CD1c-positive myeloid dendritic cell (primary cell): Measurements from ENCODE around the gene ZBTB9.
A peak's percentile ranks its signal among the peaks of the same experiment; 100 is the strongest.

Experiments
- DNase-seq: peaks from one replicate; pipeline ENCODE4 v3.0.0-alpha.2; 2016; ENCODE audit errors: extremely low spot score

The ZBTB9 gene

DNA sequence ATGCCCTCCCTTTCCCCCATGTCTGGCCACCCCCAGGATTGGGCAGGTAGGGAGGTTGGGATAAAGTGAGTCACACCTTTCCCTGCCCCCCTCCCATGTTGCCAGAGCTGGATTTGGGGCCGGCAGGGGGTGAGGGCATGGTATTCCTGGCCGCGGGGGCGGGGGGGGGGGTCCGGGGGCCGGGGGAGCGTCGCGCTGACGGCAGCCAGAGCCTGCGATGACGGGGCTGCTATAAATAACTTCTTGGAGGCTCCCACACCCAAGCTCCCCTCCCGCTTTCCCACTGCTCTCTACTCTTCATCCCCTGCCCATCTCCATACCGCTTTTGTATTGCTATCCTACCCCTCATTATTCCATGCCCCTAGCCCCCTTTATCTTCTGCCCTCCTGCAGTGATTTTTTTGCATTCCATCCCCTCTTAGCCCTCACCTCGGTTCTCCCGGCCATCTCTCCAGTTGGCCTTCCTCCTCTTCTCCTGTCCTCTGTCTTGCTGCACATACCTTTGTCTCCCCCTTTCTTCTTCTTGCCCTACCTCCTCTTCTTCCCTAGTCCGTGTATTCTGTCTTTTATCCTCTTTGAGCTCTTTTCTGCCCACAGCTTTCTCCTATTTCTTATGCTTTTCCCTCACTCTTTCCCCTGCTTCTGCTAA, 20.7 kb upstream of the ZBTB9 start:
- no peak for DNase-seq

DNA sequence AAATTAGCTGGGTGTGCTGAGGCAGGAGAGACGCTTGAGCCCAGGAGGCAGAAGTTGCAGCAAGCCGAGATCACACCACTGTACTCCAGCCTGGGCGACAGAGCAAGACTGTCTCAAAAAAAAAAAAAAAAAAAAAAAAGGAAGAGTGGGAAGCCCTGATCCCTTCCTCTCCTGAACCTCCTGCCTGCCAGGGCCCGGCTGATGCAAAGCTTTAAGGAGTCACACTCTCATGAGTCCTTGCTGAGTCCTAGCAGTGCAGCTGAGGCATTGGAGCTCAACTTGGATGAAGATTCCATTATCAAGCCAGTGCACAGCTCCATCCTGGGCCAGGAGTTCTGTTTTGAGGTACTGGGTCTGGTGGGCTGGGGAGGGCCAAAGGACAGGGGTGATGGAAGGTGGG, 19.4 kb upstream of the ZBTB9 start:
- DNase-seq: no peak

DNA sequence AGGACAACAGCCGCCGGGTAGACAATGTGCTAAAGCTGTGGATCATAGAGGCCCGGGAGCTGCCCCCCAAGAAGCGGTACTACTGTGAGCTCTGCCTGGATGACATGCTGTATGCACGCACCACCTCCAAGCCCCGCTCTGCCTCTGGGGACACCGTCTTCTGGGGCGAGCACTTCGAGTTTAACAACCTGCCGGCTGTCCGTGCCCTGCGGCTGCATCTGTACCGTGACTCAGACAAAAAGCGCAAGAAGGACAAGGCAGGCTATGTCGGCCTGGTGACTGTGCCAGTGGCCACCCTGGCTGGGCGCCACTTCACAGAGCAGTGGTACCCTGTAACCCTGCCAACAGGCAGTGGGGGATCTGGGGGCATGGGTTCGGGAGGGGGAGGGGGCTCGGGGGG, 16.7 kb upstream of the ZBTB9 start:
- no peak for DNase-seq

DNA sequence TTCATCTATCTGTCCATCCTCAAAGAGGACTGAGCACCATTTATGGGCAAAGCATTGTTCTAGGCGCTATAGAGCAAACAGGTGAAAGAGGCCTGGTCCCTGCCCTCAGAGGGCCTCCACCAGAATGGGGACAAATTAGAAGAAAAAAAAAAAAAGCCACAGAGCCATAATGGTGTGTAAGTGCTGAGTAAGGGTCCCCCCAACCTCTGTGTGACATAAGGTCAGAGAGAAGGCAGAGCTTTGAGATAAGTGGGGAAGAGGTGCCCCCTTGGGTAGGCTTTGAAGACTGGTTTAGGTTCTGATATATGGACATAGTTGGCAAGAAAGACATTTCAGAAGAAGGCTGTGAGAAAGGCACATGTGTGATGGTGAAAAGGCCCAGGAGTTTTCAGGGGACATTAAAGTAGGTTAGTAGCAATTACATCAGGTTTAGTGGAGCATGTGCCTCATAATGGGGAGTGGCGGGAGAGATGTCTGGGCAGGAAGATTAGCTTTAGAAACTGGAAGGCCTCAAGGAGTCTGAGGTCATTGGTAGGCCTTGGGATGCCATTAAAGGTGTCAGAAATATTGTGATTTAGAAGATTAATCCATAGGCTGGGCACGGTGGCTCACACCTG, 15.3 kb upstream of the ZBTB9 start:
- DNase-seq: no peak

DNA sequence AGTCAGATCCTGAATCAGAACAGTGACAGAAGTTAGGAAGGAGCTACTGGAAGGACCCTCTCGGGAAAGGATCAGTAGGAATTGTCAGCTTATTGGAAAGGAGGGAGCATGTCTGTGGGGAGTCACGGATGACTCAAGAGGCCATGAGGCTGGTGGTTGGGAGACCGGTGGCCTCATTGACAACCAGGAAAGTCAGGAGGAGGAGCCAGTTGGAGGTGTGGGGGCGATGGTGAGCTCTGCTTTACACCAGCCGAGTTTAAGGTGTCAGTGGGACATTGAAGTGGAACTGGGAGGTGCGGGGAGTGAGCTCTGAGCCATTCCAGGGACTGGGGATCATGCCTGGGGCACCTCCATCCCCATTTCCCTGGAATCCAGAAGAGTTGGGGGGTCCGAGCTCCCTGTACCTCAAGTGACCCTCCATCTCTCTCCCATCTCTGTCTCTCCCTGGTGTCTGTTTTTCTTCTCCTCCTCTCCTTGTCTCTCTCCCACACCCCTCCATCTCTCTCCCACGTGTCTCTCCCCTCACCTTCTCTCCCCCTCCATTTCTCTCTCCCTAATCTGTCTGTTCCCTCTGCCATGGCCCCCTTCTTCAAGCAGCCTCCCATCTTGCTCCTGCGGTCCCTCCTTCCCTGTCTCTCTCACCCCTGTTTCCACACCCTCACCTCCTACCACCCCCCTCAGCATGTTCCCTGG, 14.3 kb upstream of the ZBTB9 start:
- DNase-seq: no peak

DNA sequence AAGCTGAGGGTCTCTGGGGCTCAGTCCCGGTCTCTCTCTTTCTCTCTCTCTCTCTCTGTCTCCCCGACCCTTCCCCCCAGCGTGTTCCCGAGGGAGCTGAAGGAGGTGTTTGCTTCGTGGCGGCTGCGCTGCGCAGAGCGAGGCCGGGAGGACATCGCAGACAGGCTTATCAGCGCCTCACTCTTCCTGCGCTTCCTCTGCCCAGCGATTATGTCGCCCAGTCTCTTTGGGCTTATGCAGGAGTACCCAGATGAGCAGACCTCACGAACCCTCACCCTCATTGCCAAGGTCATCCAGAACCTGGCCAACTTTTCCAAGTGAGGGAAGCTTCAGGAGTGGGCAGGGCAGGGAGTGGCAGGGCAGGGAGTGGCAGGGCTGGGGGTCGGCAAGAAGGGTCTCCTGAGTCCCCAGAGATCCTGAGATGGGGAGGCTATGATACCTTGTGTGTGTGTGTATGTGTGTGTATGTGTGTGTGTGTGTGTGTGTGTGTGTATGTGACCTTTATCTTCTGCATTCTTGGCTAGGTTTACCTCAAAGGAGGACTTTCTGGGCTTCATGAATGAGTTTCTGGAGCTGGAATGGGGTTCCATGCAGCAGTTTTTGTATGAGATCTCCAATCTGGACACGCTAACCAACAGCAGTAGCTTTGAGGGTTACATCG, 13.6 kb upstream of the ZBTB9 start:
- no peak for DNase-seq

DNA sequence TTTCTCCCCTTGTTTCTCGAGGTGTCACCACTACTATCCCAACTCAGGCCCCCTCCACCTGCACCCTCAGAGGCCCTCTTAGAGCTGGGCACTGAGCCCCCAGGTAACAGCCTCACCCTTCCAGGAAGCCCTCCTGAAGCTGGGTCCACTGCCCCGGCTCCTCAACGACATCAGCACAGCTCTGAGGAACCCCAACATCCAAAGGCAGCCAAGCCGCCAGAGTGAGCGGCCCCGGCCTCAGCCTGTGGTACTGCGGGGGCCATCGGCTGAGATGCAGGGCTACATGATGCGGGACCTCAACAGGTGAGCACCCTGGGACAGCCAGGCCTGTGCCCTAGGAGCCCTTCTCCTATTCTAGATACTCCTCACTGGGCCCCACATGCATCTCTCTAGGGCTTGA, 12.9 kb upstream of the ZBTB9 start:
- no peak for DNase-seq

DNA sequence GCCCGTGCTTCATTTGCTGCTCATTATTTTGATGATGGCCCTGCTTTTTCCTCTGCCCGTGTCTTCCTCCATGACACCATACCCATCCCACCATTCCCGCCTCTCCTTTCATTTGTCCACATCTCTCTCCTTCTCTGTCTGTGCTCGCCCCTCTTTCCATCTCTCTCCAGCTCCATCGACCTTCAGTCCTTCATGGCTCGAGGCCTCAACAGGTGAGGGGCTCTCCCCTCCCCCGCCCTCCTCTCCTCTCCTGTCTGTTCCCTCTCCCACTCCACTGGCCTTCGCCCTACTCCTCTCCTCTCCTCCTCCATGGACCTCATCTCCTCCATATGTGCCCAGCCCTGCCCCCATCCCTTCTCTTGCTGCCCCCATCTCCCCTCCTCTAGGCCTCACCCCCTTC, 12.1 kb upstream of the ZBTB9 start:
- no peak for DNase-seq

DNA sequence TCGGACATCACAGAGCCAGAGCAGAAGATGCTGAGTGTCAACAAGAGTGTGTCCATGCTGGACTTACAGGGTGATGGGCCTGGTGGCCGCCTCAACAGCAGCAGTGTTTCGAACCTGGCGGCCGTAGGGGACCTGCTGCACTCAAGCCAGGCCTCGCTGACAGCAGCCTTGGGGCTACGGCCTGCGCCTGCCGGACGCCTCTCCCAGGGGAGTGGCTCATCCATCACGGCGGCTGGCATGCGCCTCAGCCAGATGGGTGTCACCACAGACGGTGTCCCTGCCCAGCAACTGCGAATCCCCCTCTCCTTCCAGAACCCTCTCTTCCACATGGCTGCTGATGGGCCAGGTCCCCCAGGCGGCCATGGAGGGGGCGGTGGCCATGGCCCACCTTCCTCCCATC, 11.4 kb upstream of the ZBTB9 start:
- no peak for DNase-seq

DNA sequence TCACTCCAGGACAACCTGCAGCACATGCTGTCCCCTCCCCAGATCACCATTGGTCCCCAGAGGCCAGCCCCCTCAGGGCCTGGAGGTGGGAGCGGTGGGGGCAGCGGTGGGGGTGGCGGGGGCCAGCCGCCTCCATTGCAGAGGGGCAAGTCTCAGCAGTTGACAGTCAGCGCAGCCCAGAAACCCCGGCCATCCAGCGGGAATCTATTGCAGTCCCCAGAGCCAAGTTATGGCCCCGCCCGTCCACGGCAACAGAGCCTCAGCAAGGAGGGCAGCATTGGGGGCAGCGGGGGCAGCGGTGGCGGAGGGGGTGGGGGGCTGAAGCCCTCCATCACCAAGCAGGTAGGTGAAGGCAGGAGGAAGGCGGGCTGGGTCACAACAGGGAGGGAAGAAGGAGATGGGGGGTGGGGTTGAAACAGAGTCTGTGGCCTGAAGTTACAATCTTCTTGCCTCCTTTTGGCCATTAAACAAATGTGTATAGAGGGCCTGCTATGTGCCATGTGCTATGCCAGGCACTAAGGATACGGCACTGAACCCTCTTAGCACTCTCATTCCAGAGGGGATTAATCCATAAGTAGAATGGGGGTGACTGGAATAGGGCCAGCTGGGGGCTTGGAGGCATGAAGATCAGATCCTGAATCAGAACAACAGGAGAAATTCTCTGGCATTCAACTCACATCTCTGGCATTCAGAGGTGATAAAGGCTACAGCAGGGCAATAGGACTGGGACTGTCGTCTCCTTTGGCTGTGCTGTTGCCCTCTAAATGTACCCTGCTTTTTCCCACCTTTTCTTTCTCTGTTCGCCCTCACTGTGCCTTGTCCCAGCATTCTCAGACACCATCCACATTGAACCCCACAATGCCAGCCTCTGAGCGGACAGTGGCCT, 10.5 kb upstream of the ZBTB9 start:
- DNase-seq: no peak

DNA sequence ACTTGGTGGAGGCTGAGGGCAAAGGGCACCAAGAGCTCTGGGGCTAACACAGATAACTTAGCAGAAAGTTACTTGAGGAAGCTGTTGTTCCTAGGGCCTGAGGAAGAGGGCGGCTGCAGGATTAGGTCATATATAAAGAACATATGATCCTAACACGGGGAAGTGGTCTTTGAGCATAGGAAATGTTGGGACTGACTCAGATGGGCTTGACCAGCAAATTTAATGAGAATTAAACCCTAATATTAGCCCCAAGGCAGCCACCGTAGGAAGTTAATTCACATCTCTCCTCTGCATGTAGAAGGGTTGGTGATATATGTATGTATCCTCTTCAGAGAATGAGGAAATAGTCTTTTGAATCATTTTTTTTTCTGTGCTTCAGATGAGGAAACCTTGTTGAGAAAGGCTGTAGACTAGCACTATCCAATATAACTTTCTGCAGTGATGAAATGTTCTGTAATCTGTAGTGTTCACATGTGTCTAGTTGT, 9.2 kb upstream of the ZBTB9 start:
- DNase-seq: peak; percentile 84

DNA sequence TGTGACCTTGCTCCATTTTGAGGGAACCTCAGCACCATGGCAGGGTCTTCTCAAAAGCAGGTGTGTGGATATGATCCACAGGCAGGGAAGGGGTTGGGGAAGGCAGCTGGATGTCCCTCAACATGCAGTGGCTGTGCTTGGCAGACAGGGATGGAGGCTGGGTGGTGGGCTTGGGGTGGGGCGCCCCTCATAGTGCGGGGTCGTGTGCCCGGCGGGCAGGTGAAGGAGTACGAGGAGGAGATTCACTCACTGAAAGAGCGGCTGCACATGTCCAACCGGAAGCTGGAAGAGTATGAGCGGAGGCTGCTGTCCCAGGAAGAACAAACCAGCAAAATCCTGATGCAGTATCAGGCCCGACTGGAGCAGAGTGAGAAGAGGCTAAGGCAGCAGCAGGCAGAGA, 8.0 kb upstream of the ZBTB9 start:
- DNase-seq: no peak

DNA sequence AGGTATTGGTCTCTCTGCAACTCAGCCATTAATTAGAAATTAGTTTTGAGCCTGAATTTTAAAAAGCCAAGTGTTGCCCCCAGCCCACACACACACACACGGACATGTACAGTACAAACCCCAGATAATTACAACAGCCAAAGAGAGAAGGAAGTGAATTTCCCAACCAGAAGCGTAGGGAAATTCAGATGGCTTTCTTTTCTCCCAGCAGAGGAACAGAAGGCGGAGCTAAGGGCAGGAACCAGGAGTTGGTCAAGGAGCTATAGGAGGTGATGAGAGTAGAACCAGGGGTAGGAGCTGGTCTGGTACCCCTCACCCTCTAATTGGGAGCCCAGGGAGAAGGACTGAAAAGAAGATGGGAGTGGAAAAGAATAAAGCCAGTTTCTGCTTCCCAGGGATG, 3.9 kb upstream of the ZBTB9 start:
- DNase-seq: peak; percentile 74

DNA sequence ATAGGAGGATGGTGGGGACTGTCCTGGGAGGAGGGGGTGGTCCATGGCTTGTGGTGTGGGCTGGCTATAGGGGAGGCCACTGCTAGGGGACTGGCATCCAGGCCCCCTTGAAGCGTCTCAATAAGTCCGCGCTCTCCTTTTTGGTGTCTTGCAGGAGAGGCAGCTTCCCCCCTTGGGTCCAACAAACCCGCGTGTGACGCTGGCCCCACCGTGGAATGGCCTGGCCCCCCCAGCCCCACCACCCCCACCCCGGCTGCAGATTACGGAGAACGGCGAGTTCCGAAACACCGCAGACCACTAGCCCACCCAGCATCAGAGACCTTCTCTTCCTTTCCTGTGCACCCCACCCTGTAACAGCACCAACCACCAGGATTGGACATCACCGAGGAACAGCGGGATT, 2.8 kb upstream of the ZBTB9 start:
- DNase-seq: no peak

DNA sequence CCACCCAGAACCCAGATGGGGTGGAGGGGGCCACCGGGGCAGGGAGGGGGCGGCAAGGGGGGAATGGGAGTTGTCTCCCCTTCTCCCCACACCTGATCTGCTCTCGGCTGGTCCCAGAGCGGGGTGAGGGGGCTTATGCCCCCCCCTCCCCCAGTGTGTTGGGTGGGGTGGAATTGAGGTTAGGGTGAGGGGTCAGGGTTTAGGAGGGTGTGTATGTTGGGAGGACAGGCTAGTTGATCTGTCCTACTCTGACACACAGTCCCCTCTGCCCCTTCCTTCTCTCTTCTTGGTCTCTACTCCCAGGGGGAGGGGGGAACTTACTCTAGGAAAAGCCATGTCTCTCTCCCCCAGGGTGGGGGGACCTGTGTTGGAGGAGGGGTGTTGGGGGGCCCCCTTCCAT, 1.9 kb upstream of the ZBTB9 start:
- no peak for DNase-seq

DNA sequence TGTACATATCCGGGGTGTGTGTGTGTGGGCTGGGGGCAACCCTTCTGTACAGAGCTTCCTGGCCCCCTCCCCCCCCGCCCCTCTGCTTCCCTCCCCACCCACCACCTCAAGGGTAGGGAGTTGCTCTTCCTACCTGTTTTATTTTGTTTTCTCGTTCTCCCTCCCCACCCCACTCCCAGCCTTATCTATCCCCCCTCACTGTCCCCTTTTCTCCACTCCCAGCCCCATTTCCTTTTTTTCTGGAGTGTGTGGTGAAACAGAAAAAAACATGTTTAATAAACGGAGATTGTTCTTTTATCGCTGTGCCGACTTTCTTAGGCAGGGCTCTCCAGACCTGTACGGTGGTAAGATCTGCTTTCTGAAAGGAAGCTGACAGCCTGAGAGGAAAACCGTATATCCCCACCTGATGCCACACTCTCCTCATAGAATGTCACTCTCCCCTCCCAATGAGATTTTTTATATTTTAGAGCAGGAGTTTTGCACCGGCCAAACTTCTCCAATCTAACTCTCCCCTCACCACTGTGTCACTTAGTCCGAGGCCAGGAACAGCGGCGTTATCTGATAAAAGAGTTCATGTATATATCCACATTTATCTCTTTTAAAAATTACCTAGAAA, 875 bp upstream of the ZBTB9 start:
- peak; percentile 11 for DNase-seq

DNA sequence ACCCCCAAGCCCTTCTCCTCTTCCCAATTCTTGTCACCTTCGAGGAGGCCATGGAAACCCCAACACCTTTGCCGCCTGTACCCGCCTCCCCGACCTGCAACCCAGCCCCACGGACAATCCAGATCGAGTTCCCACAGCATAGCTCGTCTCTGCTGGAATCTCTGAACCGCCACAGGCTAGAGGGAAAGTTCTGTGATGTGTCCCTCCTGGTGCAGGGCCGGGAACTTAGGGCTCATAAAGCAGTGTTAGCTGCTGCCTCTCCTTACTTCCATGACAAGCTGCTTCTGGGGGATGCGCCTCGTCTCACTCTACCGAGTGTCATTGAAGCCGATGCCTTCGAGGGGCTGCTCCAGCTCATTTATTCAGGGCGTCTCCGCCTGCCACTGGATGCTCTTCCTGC, 675 bp downstream of the ZBTB9 start:
- DNase-seq: no peak

DNA sequence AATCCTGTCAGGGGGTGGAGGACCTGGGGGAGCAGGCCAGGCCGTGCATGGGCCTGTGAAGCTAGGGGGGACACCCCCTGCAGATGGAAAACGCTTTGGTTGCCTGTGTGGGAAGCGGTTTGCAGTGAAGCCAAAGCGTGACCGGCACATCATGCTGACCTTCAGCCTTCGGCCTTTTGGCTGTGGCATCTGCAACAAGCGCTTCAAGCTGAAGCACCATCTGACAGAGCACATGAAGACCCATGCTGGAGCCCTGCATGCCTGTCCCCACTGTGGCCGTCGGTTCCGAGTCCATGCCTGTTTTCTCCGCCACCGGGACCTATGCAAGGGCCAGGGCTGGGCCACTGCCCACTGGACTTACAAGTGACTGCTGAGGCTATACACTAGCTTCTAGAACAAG, 1.8 kb downstream of the ZBTB9 start:
- no peak for DNase-seq

DNA sequence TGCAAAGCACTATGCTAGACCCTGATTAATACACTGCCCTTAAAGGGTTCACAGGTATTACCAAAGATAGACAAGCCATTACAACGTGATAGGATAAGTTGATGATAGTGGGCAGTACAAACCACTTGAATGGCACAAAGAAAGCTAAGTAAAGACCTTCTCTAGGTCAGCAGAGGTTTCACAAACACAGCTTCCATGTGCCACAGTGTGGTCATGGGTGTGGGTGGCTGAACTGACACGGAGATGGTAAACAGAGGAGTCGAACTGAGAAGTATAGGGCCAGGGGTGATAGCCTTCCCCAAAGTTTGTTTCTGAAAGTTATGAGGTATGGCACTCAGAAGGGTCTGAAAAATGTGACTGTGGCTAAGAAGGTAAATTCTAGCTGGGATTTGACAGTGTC, 4.3 kb downstream of the ZBTB9 start:
- DNase-seq: peak; percentile 7

DNA sequence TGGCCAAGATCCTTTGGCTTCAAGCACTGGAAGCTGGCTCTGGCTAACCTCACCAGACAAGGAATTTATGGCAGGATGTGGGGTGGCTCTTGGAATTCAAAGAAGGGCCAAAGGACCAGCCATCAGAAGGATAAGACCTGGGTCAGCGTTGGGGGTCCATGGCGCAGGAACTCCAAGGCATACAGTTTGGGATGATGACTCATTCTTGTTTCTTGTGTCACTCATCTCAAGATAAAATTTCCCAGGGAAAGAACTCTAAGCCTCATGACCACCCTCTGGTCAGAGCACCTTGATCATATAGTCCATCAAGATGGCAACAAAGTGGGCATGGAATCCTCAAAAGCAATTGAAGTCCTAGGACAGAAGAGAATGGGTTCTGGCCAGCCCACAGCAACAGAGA, 4.8 kb downstream of the ZBTB9 start:
- DNase-seq: no peak

DNA sequence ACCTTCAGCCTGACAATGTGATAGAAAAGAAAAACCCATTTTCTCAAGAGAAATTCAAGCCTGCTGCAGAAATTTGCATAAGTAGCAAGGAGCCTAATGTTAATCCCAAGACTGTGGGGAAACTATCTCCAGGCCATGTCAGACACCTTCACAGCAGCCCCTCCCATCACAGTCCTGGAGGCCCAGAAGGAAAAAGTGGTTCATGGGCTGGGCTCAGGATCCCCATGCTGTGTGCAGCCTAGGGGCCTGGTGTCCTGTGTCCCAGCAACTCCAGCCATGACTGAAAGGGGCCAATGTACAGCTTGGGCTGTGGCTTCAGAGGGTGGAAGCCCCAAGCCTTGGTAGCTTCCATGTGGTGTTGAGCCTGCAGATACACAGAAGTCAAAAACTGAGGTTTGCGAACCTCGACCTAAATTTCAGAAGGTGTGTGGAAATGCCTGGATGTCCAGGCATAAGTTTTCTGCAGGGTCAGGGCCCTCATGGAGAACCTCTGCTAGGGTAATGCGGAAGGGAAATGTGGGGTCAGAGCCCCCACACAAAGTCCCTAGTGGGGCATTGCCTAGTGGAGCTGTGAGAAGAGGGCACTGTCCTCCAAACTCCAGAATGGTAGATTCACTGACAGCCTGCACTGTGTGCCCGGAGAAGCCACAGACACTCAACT, 11.8 kb downstream of the ZBTB9 start:
- DNase-seq: no peak
